HepG2 (cell line): Measurements from ENCODE around the gene RHBDD2. TPM values are rescaled to one million over a fixed set of nuclear protein-coding genes. Genes with fewer than 3 reads are reported as not detected.

ENCODE experiments used
- ATF1 ChIP-seq: IDR thresholded peaks from 2 replicates; pipeline ENCODE4 v1.6.1; 2016; ENCODE audit warnings: mild to moderate bottlenecking, control low read depth
- CBX2 ChIP-seq, 2 experiments: fragments of 200-600 bp in 1 of 2; sonication (generic); formaldehyde crosslinking in 1 of 2; IDR thresholded peaks; 2 replicates each; pipeline versions ENCODE4 v1.7.0 to v1.8.1; 2018 to 2022; ENCODE audit warnings: low read depth in 2 of 2, low read length in 1 of 2, mild to moderate bottlenecking in 1 of 2, missing genetic modification reagents in 1 of 2
- CEBPG ChIP-seq: IDR thresholded peaks from 2 replicates; pipeline ENCODE4 v1.6.1; 2016
- FOXP1 ChIP-seq, 2 experiments: fragments of 450-650 bp in 1 of 2; IDR thresholded peaks; 2 replicates each; pipeline ENCODE4 v1.6.1; 2017 to 2018; ENCODE audit warnings: antibody characterized with exemption in 1 of 2
- ISX ChIP-seq: sonication (generic); formaldehyde crosslinking; conservative IDR thresholded peaks from 2 replicates; pipeline ENCODE4 v1.5.0; 2020; ENCODE audit warnings: missing genetic modification reagents
- KDM4B ChIP-seq: sonication (generic); formaldehyde crosslinking; IDR thresholded peaks from 2 replicates; pipeline ENCODE4 v1.4.0; 2020; ENCODE audit warnings: missing genetic modification reagents
- MIER3 ChIP-seq: IDR thresholded peaks from 2 replicates; pipeline ENCODE4 v1.6.1; 2016; ENCODE audit warnings: missing compliant biosample characterization, borderline replicate concordance
- NR2C2 ChIP-seq: sonication (generic); formaldehyde crosslinking; IDR thresholded peaks from 2 replicates; pipeline ENCODE4 v1.4.0; 2020; ENCODE audit warnings: missing genetic modification reagents, mild to moderate bottlenecking, moderate library complexity, borderline replicate concordance
- SIX4 ChIP-seq: sonication (generic); formaldehyde crosslinking; IDR thresholded peaks from 2 replicates; pipeline ENCODE4 v1.4.0; 2020; ENCODE audit warnings: missing genetic modification reagents
- ZNF605 ChIP-seq: sonication (generic); formaldehyde crosslinking; IDR thresholded peaks from 2 replicates; pipeline ENCODE4 v1.8.0; 2022; ENCODE audit warnings: mild to moderate bottlenecking, missing genetic modification reagents
- ZNF616 ChIP-seq: sonication (generic); formaldehyde crosslinking; IDR thresholded peaks from 2 replicates; pipeline ENCODE4 v1.5.0; 2020; ENCODE audit warnings: low read depth, mild to moderate bottlenecking, missing genetic modification reagents
- polyA plus RNA-seq, 8 experiments: library from polyadenylated mRNA; depleted of rRNA in 3 of 8; stranded (reverse) in 7 of 8; unstranded in 1 of 8; fragments of >200 nt; fragmentation: Illumina TruSeq in 4 of 8; extraction: Trizol in 4 of 8; gene quantifications; 2 replicates each; pipeline versions ENCODE4 v1.2.1 to v1.2.3, GENCODE V29; 2011 to 2016; ENCODE audit warnings: low read depth in 4 of 8, missing spikeins in 1 of 8, mixed read lengths in 1 of 8; ENCODE audit not compliant: insufficient read depth in 1 of 8
- total RNA-seq, 5 experiments: library from RNA; depleted of rRNA; stranded (reverse); fragments of >200 nt; fragmentation: Illumina TruSeq; extraction: Trizol; gene quantifications; 2 replicates each; pipeline ENCODE4 v1.2.3, GENCODE V29; 2016; ENCODE audit warnings: low read depth in 1 of 5
- TF ChIP-seq, protein P1 (sequence below): sonication (generic); formaldehyde crosslinking; IDR thresholded peaks from 2 replicates; pipeline ENCODE4 v1.8.1; 2022; ENCODE audit warnings: low read depth, mild to moderate bottlenecking, missing genetic modification reagents
- TF ChIP-seq, protein P2 (sequence below): sonication (generic); formaldehyde crosslinking; IDR thresholded peaks from 2 replicates; pipeline ENCODE4 v1.5.0; 2020; ENCODE audit warnings: mild to moderate bottlenecking, missing genetic modification reagents
- TF ChIP-seq, protein P3 (sequence below): sonication (generic); formaldehyde crosslinking; IDR thresholded peaks from 2 replicates; pipeline ENCODE4 v1.4.0; 2020; ENCODE audit warnings: missing genetic modification reagents
- TF ChIP-seq, protein P4 (sequence below): sonication (generic); formaldehyde crosslinking; IDR thresholded peaks from 2 replicates; pipeline ENCODE4 v1.4.0; 2020; ENCODE audit warnings: missing genetic modification reagents

The RHBDD2 gene
- total and polyA plus RNA-seq, 2 of the 13 experiments (the other 11 are each of a cell fraction or from before 2014, with no cell fraction given): 23.1 to 26.4 TPM

DNA sequence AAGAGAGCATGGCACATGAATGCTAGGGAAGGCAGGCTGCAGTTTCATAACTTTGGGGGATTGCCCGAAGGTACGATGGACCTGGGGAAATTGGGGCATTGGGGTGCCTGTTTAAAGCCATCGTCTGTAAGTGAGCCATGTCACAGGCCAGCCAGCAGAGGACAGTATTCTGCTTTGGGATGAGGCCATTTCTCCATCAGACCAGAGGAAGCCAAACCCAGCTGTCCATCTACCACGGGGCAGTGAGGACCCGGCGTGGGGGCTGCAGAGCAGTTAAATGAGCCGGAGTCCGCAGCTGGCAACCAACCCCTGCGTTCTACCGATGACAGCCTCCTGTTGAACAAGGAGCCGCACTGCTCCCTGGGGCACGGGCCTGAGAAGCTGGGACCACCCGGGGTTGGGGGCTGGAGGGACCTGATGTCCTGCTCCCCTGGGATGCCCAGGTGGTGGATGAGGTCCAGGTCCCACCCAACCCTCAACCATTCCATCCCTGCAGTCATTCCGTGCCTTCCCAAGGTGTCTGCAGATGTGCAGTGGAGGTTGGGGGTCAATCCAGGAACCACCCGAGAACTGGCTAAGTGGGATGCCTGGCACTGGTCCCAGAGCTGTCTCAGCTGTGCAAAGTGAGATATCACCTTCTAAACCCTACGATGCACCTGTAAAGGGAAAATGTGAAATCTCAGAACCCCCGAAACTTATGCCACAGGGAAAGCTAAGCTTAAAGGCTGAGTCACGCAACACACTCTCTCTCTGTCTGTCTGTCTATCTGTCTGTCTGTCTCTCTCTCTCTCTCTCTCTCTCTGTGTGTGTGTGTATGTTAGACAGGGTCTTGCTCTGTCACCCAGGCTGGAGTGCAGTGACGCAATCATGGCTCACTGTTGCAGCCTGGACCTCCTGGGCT lies 12.1 kb upstream of the RHBDD2 start (continued):
- TF ChIP-seq, protein P1, sequence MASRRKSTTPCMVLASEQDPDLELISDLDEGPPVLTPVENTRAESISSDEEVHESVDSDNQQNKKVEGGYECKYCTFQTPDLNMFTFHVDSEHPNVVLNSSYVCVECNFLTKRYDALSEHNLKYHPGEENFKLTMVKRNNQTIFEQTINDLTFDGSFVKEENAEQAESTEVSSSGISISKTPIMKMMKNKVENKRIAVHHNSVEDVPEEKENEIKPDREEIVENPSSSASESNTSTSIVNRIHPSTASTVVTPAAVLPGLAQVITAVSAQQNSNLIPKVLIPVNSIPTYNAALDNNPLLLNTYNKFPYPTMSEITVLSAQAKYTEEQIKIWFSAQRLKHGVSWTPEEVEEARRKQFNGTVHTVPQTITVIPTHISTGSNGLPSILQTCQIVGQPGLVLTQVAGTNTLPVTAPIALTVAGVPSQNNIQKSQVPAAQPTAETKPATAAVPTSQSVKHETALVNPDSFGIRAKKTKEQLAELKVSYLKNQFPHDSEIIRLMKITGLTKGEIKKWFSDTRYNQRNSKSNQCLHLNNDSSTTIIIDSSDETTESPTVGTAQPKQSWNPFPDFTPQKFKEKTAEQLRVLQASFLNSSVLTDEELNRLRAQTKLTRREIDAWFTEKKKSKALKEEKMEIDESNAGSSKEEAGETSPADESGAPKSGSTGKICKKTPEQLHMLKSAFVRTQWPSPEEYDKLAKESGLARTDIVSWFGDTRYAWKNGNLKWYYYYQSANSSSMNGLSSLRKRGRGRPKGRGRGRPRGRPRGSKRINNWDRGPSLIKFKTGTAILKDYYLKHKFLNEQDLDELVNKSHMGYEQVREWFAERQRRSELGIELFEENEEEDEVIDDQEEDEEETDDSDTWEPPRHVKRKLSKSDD (CRISPR knock-in tag): 0 out of 2 replicates have a peak, but pooled peaks have one; percentile 29
- TF ChIP-seq, protein P2, sequence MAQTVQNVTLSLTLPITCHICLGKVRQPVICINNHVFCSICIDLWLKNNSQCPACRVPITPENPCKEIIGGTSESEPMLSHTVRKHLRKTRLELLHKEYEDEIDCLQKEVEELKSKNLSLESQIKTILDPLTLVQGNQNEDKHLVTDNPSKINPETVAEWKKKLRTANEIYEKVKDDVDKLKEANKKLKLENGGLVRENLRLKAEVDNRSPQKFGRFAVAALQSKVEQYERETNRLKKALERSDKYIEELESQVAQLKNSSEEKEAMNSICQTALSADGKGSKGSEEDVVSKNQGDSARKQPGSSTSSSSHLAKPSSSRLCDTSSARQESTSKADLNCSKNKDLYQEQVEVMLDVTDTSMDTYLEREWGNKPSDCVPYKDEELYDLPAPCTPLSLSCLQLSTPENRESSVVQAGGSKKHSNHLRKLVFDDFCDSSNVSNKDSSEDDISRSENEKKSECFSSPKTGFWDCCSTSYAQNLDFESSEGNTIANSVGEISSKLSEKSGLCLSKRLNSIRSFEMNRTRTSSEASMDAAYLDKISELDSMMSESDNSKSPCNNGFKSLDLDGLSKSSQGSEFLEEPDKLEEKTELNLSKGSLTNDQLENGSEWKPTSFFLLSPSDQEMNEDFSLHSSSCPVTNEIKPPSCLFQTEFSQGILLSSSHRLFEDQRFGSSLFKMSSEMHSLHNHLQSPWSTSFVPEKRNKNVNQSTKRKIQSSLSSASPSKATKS (CRISPR knock-in tag): no peak
- TF ChIP-seq FOXP1 (IDR thresholded peaks at IDR 0.05) (no peak), FOXP1 (CRISPR knock-in tag; IDR thresholded peaks at IDR 0.05) (0 out of 2 replicates have a peak, but pooled peaks have one; percentile 21), NR2C2 (CRISPR knock-in tag) (peak; percentile 66; the same call in 1 of the 2 replicates), SIX4 (CRISPR knock-in tag) (0 out of 2 replicates have a peak, but pooled peaks have one; percentile 18), CEBPG (CRISPR knock-in tag) (peak; percentile 99), ISX (no peak), KDM4B (CRISPR knock-in tag) (no peak), MIER3 (peak; percentile 69; the same call in 1 of the 2 replicates), ZNF616 (no peak), ZNF605 (CRISPR knock-in tag) (no peak), ATF1 (CRISPR knock-in tag) (no peak), CBX2 (IDR thresholded peaks at IDR 0.05; ENCODE audit: low read depth, low read length) (no peak), CBX2 (CRISPR knock-in tag; IDR thresholded peaks at IDR 0.05; ENCODE audit: low read depth) (no peak)
- TF ChIP-seq, protein P3, sequence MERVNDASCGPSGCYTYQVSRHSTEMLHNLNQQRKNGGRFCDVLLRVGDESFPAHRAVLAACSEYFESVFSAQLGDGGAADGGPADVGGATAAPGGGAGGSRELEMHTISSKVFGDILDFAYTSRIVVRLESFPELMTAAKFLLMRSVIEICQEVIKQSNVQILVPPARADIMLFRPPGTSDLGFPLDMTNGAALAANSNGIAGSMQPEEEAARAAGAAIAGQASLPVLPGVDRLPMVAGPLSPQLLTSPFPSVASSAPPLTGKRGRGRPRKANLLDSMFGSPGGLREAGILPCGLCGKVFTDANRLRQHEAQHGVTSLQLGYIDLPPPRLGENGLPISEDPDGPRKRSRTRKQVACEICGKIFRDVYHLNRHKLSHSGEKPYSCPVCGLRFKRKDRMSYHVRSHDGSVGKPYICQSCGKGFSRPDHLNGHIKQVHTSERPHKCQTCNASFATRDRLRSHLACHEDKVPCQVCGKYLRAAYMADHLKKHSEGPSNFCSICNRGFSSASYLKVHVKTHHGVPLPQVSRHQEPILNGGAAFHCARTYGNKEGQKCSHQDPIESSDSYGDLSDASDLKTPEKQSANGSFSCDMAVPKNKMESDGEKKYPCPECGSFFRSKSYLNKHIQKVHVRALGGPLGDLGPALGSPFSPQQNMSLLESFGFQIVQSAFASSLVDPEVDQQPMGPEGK (CRISPR knock-in tag): peak; percentile 45
- TF ChIP-seq, protein P4, sequence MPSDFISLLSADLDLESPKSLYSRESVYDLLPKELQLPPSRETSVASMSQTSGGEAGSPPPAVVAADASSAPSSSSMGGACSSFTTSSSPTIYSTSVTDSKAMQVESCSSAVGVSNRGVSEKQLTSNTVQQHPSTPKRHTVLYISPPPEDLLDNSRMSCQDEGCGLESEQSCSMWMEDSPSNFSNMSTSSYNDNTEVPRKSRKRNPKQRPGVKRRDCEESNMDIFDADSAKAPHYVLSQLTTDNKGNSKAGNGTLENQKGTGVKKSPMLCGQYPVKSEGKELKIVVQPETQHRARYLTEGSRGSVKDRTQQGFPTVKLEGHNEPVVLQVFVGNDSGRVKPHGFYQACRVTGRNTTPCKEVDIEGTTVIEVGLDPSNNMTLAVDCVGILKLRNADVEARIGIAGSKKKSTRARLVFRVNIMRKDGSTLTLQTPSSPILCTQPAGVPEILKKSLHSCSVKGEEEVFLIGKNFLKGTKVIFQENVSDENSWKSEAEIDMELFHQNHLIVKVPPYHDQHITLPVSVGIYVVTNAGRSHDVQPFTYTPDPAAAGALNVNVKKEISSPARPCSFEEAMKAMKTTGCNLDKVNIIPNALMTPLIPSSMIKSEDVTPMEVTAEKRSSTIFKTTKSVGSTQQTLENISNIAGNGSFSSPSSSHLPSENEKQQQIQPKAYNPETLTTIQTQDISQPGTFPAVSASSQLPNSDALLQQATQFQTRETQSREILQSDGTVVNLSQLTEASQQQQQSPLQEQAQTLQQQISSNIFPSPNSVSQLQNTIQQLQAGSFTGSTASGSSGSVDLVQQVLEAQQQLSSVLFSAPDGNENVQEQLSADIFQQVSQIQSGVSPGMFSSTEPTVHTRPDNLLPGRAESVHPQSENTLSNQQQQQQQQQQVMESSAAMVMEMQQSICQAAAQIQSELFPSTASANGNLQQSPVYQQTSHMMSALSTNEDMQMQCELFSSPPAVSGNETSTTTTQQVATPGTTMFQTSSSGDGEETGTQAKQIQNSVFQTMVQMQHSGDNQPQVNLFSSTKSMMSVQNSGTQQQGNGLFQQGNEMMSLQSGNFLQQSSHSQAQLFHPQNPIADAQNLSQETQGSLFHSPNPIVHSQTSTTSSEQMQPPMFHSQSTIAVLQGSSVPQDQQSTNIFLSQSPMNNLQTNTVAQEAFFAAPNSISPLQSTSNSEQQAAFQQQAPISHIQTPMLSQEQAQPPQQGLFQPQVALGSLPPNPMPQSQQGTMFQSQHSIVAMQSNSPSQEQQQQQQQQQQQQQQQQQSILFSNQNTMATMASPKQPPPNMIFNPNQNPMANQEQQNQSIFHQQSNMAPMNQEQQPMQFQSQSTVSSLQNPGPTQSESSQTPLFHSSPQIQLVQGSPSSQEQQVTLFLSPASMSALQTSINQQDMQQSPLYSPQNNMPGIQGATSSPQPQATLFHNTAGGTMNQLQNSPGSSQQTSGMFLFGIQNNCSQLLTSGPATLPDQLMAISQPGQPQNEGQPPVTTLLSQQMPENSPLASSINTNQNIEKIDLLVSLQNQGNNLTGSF (CRISPR knock-in tag): no peak
